H1 (cell line): ENCODE measurements around the gene ASIP. TPM values are rescaled to one million over a fixed set of nuclear protein-coding genes. Genes with fewer than 3 reads are reported as not detected.

ENCODE experiments used
- BACH1 ChIP-seq: IDR thresholded peaks from 2 replicates; pipeline ENCODE4 v1.6.1; 2012; ENCODE audit warnings: low read length, improper control_type of control experiment
- HDAC2 ChIP-seq, 2 experiments: fragments of 300-600 bp in 1 of 2; sonication (generic) in 1 of 2; IDR thresholded peaks; 2 replicates each; pipeline ENCODE4 v1.6.1; 2011 to 2012; ENCODE audit warnings: low read depth in 2 of 2, low read length in 2 of 2, mild to moderate bottlenecking in 2 of 2, moderate library complexity in 2 of 2, borderline replicate concordance in 1 of 2, inconsistent platforms in 1 of 2
- polyA plus RNA-seq, 7 experiments: library from polyadenylated mRNA; depleted of rRNA in 3 of 7; stranded (reverse) in 5 of 7; unstranded in 2 of 7; fragments of >200 nt in 5 of 7; fragments of 200-250 nt in 2 of 7; gene quantifications; 1 replicate in 5 of 7; 2 replicates in 1 of 7; 4 replicates in 1 of 7; pipeline versions ENCODE4 v1.2.1 to v1.2.3, GENCODE V29; 2011 to 2013; ENCODE audit warnings: missing spikeins in 2 of 7, mixed read lengths in 2 of 7
- total RNA-seq: library from RNA; stranded (reverse); fragmentation: NEBNext Ultra II Directional; extraction: Animal tissue kit (Norgen Biotek cat#: 25700); gene quantifications from 2 replicates; pipeline ENCODE4 v1.2.1, GENCODE V29; 2021
- TF ChIP-seq, protein P1 (sequence below): fragments of 300-600 bp; sonication (generic); IDR thresholded peaks from 2 replicates; pipeline ENCODE4 v1.7.1; 2012; ENCODE audit warnings: low read length, moderate library complexity, mild to moderate bottlenecking, inconsistent platforms; ENCODE audit not compliant: insufficient replicate concordance

ASIP gene
- total and polyA plus RNA-seq, 2 of the 8 experiments (the other 6 are each of a cell fraction or from before 2014, with no cell fraction given): not detected

DNA sequence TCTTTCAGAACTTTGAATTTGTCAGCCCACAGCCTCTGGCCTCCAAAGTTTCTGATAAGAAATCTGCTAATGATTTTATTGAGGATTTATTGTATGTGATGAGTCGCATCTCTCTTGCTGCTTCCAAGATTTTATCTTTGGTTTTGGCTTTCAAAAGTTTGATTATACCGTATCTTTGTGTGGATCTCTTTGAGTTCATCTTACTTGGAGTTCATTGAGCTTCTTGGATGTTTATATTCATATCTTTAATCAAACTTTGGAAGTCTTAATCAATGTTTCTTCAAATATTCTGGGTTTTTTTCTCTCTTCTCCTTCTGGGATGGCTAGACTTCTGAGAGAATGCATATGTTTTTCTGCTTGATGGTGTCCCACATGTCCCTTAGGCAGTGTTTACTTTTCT lies 3.3 kb upstream of the ASIP start (continued):
- TF ChIP-seq, protein P1, sequence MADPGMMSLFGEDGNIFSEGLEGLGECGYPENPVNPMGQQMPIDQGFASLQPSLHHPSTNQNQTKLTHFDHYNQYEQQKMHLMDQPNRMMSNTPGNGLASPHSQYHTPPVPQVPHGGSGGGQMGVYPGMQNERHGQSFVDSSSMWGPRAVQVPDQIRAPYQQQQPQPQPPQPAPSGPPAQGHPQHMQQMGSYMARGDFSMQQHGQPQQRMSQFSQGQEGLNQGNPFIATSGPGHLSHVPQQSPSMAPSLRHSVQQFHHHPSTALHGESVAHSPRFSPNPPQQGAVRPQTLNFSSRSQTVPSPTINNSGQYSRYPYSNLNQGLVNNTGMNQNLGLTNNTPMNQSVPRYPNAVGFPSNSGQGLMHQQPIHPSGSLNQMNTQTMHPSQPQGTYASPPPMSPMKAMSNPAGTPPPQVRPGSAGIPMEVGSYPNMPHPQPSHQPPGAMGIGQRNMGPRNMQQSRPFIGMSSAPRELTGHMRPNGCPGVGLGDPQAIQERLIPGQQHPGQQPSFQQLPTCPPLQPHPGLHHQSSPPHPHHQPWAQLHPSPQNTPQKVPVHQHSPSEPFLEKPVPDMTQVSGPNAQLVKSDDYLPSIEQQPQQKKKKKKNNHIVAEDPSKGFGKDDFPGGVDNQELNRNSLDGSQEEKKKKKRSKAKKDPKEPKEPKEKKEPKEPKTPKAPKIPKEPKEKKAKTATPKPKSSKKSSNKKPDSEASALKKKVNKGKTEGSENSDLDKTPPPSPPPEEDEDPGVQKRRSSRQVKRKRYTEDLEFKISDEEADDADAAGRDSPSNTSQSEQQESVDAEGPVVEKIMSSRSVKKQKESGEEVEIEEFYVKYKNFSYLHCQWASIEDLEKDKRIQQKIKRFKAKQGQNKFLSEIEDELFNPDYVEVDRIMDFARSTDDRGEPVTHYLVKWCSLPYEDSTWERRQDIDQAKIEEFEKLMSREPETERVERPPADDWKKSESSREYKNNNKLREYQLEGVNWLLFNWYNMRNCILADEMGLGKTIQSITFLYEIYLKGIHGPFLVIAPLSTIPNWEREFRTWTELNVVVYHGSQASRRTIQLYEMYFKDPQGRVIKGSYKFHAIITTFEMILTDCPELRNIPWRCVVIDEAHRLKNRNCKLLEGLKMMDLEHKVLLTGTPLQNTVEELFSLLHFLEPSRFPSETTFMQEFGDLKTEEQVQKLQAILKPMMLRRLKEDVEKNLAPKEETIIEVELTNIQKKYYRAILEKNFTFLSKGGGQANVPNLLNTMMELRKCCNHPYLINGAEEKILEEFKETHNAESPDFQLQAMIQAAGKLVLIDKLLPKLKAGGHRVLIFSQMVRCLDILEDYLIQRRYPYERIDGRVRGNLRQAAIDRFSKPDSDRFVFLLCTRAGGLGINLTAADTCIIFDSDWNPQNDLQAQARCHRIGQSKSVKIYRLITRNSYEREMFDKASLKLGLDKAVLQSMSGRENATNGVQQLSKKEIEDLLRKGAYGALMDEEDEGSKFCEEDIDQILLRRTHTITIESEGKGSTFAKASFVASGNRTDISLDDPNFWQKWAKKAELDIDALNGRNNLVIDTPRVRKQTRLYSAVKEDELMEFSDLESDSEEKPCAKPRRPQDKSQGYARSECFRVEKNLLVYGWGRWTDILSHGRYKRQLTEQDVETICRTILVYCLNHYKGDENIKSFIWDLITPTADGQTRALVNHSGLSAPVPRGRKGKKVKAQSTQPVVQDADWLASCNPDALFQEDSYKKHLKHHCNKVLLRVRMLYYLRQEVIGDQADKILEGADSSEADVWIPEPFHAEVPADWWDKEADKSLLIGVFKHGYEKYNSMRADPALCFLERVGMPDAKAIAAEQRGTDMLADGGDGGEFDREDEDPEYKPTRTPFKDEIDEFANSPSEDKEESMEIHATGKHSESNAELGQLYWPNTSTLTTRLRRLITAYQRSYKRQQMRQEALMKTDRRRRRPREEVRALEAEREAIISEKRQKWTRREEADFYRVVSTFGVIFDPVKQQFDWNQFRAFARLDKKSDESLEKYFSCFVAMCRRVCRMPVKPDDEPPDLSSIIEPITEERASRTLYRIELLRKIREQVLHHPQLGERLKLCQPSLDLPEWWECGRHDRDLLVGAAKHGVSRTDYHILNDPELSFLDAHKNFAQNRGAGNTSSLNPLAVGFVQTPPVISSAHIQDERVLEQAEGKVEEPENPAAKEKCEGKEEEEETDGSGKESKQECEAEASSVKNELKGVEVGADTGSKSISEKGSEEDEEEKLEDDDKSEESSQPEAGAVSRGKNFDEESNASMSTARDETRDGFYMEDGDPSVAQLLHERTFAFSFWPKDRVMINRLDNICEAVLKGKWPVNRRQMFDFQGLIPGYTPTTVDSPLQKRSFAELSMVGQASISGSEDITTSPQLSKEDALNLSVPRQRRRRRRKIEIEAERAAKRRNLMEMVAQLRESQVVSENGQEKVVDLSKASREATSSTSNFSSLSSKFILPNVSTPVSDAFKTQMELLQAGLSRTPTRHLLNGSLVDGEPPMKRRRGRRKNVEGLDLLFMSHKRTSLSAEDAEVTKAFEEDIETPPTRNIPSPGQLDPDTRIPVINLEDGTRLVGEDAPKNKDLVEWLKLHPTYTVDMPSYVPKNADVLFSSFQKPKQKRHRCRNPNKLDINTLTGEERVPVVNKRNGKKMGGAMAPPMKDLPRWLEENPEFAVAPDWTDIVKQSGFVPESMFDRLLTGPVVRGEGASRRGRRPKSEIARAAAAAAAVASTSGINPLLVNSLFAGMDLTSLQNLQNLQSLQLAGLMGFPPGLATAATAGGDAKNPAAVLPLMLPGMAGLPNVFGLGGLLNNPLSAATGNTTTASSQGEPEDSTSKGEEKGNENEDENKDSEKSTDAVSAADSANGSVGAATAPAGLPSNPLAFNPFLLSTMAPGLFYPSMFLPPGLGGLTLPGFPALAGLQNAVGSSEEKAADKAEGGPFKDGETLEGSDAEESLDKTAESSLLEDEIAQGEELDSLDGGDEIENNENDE: no peak
- TF ChIP-seq HDAC2 (IDR thresholded peaks at IDR 0.05; ENCODE audit: borderline replicate concordance in 1 of 2, low read depth in 2 of 2, low read length in 2 of 2) (no peak), BACH1 (no peak)
